ENCODE results near the gene NCOA3. TPM values are rescaled to one million over a fixed set of nuclear protein-coding genes. Genes with fewer than 3 reads are reported as not detected.

NCOA3 gene
- total and polyA plus RNA-seq, 2 experiments from 2014 or later: 6.7 to 25.8 TPM

DNA sequence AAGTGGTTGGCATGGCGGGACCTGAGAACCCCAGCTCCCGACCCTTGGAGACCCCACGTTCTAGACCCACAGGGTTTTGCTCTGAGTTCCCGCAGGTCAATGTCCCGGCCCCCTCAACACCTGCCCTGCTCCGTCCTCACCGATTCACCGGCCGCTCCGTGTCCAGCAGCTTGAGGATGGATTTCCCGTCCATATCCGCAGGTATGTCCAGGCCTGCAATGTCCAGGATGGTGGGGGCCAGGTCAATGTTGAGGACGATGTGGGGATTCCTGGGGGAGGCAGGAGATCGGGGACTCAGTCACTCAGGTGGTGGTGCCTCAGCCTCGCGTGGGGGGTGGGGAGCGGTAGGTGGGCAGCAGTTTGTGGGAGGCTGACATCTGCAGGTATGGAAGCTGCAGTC, 176.8 kb downstream of the NCOA3 start:
- H3K27ac Mint-ChIP-seq: no peak overlapping the region
- TF ChIP-seq ZNF114 (CRISPR knock-in tag; IDR thresholded peaks at IDR 0.05): no peak

GRCh38 chr20:47679462-47679861, 177.8 kb downstream of the NCOA3 start:
- DNase-seq (ENCODE audit: low spot score) (no peak), ATAC-seq (no peak)
- Histone ChIP-seq H2AFZ (no peak overlapping the region), H3K4me2 (no peak overlapping the region), H3K9me2 (ENCODE audit: insufficient read depth) (no peaks in the 10 kb centered on the region), H3K4me1 (ENCODE audit: insufficient read depth) (peaks cover 5% of the 10 kb centered on the region; the same call in 1 of the 2 replicates), H3K27me3 (ENCODE audit: insufficient read depth) (no peaks in the 10 kb centered on the region), H3K36me3 (ENCODE audit: insufficient read depth) (no peaks in the 10 kb centered on the region), H3K79me2 (replicated peaks; ENCODE audit: insufficient read depth) (no peaks in the 10 kb centered on the region), H3K27ac (ENCODE audit: low read depth) (no peak overlapping the region), H4K20me1 (replicated peaks; ENCODE audit: insufficient read depth) (no peaks in the 10 kb centered on the region), H3K4me3 (no peak overlapping the region), H3F3A (replicated peaks; ENCODE audit: low read depth) (no peaks in the 10 kb centered on the region)
- H3K9me3 Mint-ChIP-seq: no peaks in the 10 kb centered on the region; the same call in 2 of the 3 replicates
- H3K4me3 Mint-ChIP-seq: no peak overlapping the region
- H3K4me1 Mint-ChIP-seq: peaks cover 15% of the 10 kb centered on the region
- H3K27ac Mint-ChIP-seq: no peak overlapping the region
- peaks cover 3% of the 10 kb centered on the region for H3K27me3 Mint-ChIP-seq (ENCODE audit: insufficient read depth, low read depth, poor library complexity)
- no peaks in the 10 kb centered on the region for H3K36me3 Mint-ChIP-seq (ENCODE audit: low read depth)
- TF ChIP-seq EZH2phosphoT487 (IDR thresholded peaks at IDR 0.05; ENCODE audit: unreplicated experiment) (no peak), STAT1 (IDR thresholded peaks at IDR 0.05; ENCODE audit: unreplicated experiment) (no peak), ZNF114 (CRISPR knock-in tag; IDR thresholded peaks at IDR 0.05) (no peak), NANOG (IDR thresholded peaks at IDR 0.05; ENCODE audit: borderline replicate concordance) (no peak), EZH2 (IDR thresholded peaks at IDR 0.05; ENCODE audit: low read depth, unreplicated experiment) (no peak), ETS1 (IDR thresholded peaks at IDR 0.05) (no peak), CREB1 (CRISPR knock-in tag; IDR thresholded peaks at IDR 0.05; ENCODE audit: low read depth) (no peak), ZNF331 (CRISPR knock-in tag; IDR thresholded peaks at IDR 0.05; ENCODE audit: low read depth) (no peak), POLR2AphosphoS5 (IDR thresholded peaks at IDR 0.05; ENCODE audit: low read depth) (no peak), JUNB (IDR thresholded peaks at IDR 0.05; ENCODE audit: unreplicated experiment) (no peak)
- TF ChIP-seq, protein P1, sequence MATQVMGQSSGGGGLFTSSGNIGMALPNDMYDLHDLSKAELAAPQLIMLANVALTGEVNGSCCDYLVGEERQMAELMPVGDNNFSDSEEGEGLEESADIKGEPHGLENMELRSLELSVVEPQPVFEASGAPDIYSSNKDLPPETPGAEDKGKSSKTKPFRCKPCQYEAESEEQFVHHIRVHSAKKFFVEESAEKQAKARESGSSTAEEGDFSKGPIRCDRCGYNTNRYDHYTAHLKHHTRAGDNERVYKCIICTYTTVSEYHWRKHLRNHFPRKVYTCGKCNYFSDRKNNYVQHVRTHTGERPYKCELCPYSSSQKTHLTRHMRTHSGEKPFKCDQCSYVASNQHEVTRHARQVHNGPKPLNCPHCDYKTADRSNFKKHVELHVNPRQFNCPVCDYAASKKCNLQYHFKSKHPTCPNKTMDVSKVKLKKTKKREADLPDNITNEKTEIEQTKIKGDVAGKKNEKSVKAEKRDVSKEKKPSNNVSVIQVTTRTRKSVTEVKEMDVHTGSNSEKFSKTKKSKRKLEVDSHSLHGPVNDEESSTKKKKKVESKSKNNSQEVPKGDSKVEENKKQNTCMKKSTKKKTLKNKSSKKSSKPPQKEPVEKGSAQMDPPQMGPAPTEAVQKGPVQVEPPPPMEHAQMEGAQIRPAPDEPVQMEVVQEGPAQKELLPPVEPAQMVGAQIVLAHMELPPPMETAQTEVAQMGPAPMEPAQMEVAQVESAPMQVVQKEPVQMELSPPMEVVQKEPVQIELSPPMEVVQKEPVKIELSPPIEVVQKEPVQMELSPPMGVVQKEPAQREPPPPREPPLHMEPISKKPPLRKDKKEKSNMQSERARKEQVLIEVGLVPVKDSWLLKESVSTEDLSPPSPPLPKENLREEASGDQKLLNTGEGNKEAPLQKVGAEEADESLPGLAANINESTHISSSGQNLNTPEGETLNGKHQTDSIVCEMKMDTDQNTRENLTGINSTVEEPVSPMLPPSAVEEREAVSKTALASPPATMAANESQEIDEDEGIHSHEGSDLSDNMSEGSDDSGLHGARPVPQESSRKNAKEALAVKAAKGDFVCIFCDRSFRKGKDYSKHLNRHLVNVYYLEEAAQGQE (IDR thresholded peaks at IDR 0.05; ENCODE audit: unreplicated experiment): no peak
- TF ChIP-seq, protein P2, sequence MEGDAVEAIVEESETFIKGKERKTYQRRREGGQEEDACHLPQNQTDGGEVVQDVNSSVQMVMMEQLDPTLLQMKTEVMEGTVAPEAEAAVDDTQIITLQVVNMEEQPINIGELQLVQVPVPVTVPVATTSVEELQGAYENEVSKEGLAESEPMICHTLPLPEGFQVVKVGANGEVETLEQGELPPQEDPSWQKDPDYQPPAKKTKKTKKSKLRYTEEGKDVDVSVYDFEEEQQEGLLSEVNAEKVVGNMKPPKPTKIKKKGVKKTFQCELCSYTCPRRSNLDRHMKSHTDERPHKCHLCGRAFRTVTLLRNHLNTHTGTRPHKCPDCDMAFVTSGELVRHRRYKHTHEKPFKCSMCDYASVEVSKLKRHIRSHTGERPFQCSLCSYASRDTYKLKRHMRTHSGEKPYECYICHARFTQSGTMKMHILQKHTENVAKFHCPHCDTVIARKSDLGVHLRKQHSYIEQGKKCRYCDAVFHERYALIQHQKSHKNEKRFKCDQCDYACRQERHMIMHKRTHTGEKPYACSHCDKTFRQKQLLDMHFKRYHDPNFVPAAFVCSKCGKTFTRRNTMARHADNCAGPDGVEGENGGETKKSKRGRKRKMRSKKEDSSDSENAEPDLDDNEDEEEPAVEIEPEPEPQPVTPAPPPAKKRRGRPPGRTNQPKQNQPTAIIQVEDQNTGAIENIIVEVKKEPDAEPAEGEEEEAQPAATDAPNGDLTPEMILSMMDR (conservative IDR thresholded peaks at IDR 0.05; ENCODE audit: low read depth in 2 of 2): no peak

More for the DNA sequence above, 176.8 kb downstream of the NCOA3 start:
- Mint-ChIP-seq H3K9me3 (no peaks in the 10 kb centered on the region; the same call in 2 of the 3 replicates), H3K4me1 (peaks cover 15% of the 10 kb centered on the region), H3K4me3 (no peak overlapping the region), H3K36me3 (ENCODE audit: low read depth) (no peaks in the 10 kb centered on the region), H3K27me3 (ENCODE audit: insufficient read depth, low read depth, poor library complexity) (peaks cover 3% of the 10 kb centered on the region)
- Histone ChIP-seq H3F3A (replicated peaks; ENCODE audit: low read depth) (no peaks in the 10 kb centered on the region), H3K4me3 (no peak overlapping the region), H3K79me2 (replicated peaks; ENCODE audit: insufficient read depth) (no peaks in the 10 kb centered on the region), H3K9me2 (ENCODE audit: insufficient read depth) (no peaks in the 10 kb centered on the region), H4K20me1 (replicated peaks; ENCODE audit: insufficient read depth) (no peaks in the 10 kb centered on the region; the same call in 1 of the 2 replicates), H3K27me3 (ENCODE audit: insufficient read depth) (no peaks in the 10 kb centered on the region), H3K4me1 (ENCODE audit: insufficient read depth) (peaks cover 5% of the 10 kb centered on the region; the same call in 1 of the 2 replicates), H2AFZ (no peak overlapping the region), H3K36me3 (ENCODE audit: insufficient read depth) (no peaks in the 10 kb centered on the region), H3K4me2 (no peak overlapping the region), H3K27ac (ENCODE audit: low read depth) (no peak overlapping the region)
- no peak for ATAC-seq
- no peak for DNase-seq (ENCODE audit: low spot score)

All from GM23338 (cell line).